Stimulated activated CD8-positive, alpha-beta memory T cell treated with anti-CD3 and anti-CD28 coated beads, Interleukin-12 subunit alpha, Interleukin-12 subunit beta, amount 100 ng/mL, for 24 hours (primary cell): ENCODE data around the gene CLEC16A.

Experiments used
- DNase-seq: peaks from one replicate; pipeline ENCODE4 v3.0.0-alpha.2; 2020; ENCODE audit errors: extremely low read depth

The CLEC16A gene

GRCh38 chr16:11224096-11224893 is 279.9 kb downstream of the CLEC16A start:
- DNase-seq = no peak

- DNase-seq = no peak
Observed at GRCh38 chr16:11224894-11225676, 280.7 kb downstream of the CLEC16A start.

- no peak for DNase-seq
Observed at GRCh38 chr16:11225677-11226549, 281.5 kb downstream of the CLEC16A start.

GRCh38 chr16:11229432-11229831 is 285.1 kb downstream of the CLEC16A start:
- no peak for DNase-seq

GRCh38 chr16:11229906-11230305 is 285.5 kb downstream of the CLEC16A start:
- DNase-seq = no peak

- no peak for DNase-seq
Observed at GRCh38 chr16:11231367-11231970, 287.1 kb downstream of the CLEC16A start.
